ENCODE measurements around the gene ZDHHC11B.
"Not testable (repeated sequence)": the region's sequence is repeated elsewhere in the genome, so short reads cannot be mapped to it uniquely, and the experiment has no call there.

The ZDHHC11B gene

GRCh38 chr5:717143-717542 is 67.4 kb downstream of the ZDHHC11B start:
- DNase-seq (ENCODE audit: low read depth in 2 of 2): no peak

- not testable (repeated sequence) for DNase-seq (ENCODE audit: low read depth in 2 of 2)
Observed at GRCh38 chr5:716740-717139, 67.8 kb downstream of the ZDHHC11B start.

- not testable (repeated sequence) for DNase-seq (ENCODE audit: low read depth in 2 of 2)
Observed at GRCh38 chr5:715636-716035, 68.9 kb downstream of the ZDHHC11B start.

- DNase-seq (ENCODE audit: low read depth in 2 of 2): not testable (repeated sequence)
Observed at GRCh38 chr5:714215-715118, 70.1 kb downstream of the ZDHHC11B start.

GRCh38 chr5:713686-714085 is 70.8 kb downstream of the ZDHHC11B start:
- not testable (repeated sequence) for DNase-seq (ENCODE audit: low read depth in 2 of 2)

GRCh38 chr5:708848-709517 is 75.5 kb downstream of the ZDHHC11B start:
- not testable (repeated sequence) for DNase-seq (ENCODE audit: low read depth in 2 of 2)

- not testable (repeated sequence) for DNase-seq (ENCODE audit: low read depth in 2 of 2)
Observed at GRCh38 chr5:708374-708773, 76.2 kb downstream of the ZDHHC11B start.

GRCh38 chr5:706127-706526 is 78.4 kb downstream of the ZDHHC11B start:
- not testable (repeated sequence) for DNase-seq (ENCODE audit: low read depth in 2 of 2)

GRCh38 chr5:696753-697702 is 87.5 kb downstream of the ZDHHC11B start:
- not testable (repeated sequence) for DNase-seq (ENCODE audit: low read depth in 2 of 2)

- DNase-seq (ENCODE audit: low read depth in 2 of 2): not testable (repeated sequence)
Observed at GRCh38 chr5:696191-696590, 88.3 kb downstream of the ZDHHC11B start.

- not testable (repeated sequence) for DNase-seq (ENCODE audit: low read depth in 2 of 2)
Observed at GRCh38 chr5:695475-695874, 89.1 kb downstream of the ZDHHC11B start.

- not testable (repeated sequence) for DNase-seq (ENCODE audit: low read depth in 2 of 2)
Observed at GRCh38 chr5:694042-694431, 90.5 kb downstream of the ZDHHC11B start.

- DNase-seq (ENCODE audit: low read depth in 2 of 2): peak; percentile 66 to 88
Observed at GRCh38 chr5:693271-694041, 91.1 kb downstream of the ZDHHC11B start, which contains the start of gene TPPP. TPPP (minus strand) TSS chr5:693352; CDS start chr5:678060, 15,292 bp downstream.

- DNase-seq (ENCODE audit: low read depth in 2 of 2): not testable (repeated sequence)
Observed at GRCh38 chr5:692529-693041, 91.9 kb downstream of the ZDHHC11B start.

GRCh38 chr5:691817-692528 is 92.6 kb downstream of the ZDHHC11B start:
- DNase-seq (ENCODE audit: low read depth in 2 of 2): no peak

- not testable (repeated sequence) for DNase-seq (ENCODE audit: low read depth in 2 of 2)
Observed at GRCh38 chr5:691049-691448, 93.5 kb downstream of the ZDHHC11B start.

- DNase-seq (ENCODE audit: low read depth in 2 of 2): not testable (repeated sequence)
Observed at GRCh38 chr5:690293-690692, 94.2 kb downstream of the ZDHHC11B start.

- not testable (repeated sequence) for DNase-seq (ENCODE audit: low read depth in 2 of 2)
Observed at GRCh38 chr5:688348-689010, 96.0 kb downstream of the ZDHHC11B start.

GRCh38 chr5:686936-687335 is 97.6 kb downstream of the ZDHHC11B start:
- DNase-seq (ENCODE audit: low read depth in 2 of 2): not testable (repeated sequence)

All from stimulated activated CD4-positive, alpha-beta T cell treated with anti-CD3 and anti-CD28 coated beads, Interleukin-1b, Interleukin-23, amount 100 ng/mL, for 4 hours (primary cell).